ENCODE results near the gene CHN2. TPM values are rescaled to one million over a fixed set of nuclear protein-coding genes. Genes with fewer than 3 reads are reported as not detected.

CHN2 gene
- total RNA-seq, 1 experiment from 2014 or later: 2.1 TPM

DNA sequence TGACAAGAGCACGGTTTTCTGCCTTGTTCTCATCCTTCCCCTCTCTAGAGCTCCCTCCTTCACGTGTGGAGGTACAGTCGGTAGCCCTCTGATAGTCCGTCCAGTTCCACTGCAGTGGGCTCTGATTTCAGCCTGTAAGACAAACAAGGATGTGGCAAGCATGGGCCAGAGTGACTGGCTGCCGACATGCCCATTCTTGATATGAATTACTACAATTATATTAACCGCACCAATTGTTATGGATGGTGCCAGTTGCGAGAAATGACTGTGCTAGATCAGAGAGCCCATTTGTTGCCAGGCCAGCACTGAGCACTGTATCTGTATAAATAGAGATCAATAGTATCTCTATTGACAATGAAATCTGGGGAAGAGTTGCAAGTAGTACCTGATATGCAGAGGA, 146.6 kb downstream of the CHN2 start:
- intact Hi-C loops (cut with micrococcal nuclease): loop anchor here (10.0 kb wide), 1 partner anchor 146 kb away; the partner anchor contains the start of gene CHN2
- no peak overlapping the region for H3K9ac ChIP-seq (ENCODE audit: low read length)
- ChIA-PET POLR2A (no interaction called here), CTCF (no interaction called here), RAD21 (ENCODE audit: low non-redundant PET in 1 of 2, low total read pairs in 2 of 2, uncharacterized antibody in 2 of 2, unreplicated experiment in 2 of 2) (no interaction called here)
- no peak for TF ChIP-seq POLR2A (IDR thresholded peaks at IDR 0.05; ENCODE audit: borderline replicate concordance, extremely low read depth, insufficient read depth, insufficient read length)
- TF ChIP-seq POLR2AphosphoS5 (IDR thresholded peaks at IDR 0.05; ENCODE audit: low read depth, low read length): no peak
- no peak for TF ChIP-seq RAD21 (IDR thresholded peaks at IDR 0.05; ENCODE audit: low read depth)
- TF ChIP-seq ELF1 (IDR thresholded peaks at IDR 0.05; ENCODE audit: borderline replicate concordance, low read depth): no peak
- TF ChIP-seq ZFX (IDR thresholded peaks at IDR 0.05): no peak
- TF ChIP-seq, protein P1, sequence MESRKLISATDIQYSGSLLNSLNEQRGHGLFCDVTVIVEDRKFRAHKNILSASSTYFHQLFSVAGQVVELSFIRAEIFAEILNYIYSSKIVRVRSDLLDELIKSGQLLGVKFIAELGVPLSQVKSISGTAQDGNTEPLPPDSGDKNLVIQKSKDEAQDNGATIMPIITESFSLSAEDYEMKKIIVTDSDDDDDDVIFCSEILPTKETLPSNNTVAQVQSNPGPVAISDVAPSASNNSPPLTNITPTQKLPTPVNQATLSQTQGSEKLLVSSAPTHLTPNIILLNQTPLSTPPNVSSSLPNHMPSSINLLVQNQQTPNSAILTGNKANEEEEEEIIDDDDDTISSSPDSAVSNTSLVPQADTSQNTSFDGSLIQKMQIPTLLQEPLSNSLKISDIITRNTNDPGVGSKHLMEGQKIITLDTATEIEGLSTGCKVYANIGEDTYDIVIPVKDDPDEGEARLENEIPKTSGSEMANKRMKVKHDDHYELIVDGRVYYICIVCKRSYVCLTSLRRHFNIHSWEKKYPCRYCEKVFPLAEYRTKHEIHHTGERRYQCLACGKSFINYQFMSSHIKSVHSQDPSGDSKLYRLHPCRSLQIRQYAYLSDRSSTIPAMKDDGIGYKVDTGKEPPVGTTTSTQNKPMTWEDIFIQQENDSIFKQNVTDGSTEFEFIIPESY (IDR thresholded peaks at IDR 0.05; ENCODE audit: extremely low read depth, insufficient replicate concordance, low read length): no peak
- no peak for TF ChIP-seq SP1 (IDR thresholded peaks at IDR 0.05; ENCODE audit: low read depth)
- TF ChIP-seq, protein P2, sequence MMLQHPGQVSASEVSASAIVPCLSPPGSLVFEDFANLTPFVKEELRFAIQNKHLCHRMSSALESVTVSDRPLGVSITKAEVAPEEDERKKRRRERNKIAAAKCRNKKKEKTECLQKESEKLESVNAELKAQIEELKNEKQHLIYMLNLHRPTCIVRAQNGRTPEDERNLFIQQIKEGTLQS (IDR thresholded peaks at IDR 0.05): no peak
- TF ChIP-seq EGR1 (IDR thresholded peaks at IDR 0.05; ENCODE audit: low read depth): no peak
- TF ChIP-seq ZNF274 (IDR thresholded peaks at IDR 0.05; ENCODE audit: low read depth, low read length): no peak
- TF ChIP-seq FOSL1 (IDR thresholded peaks at IDR 0.05; ENCODE audit: low read depth): no peak
- TF ChIP-seq, protein P3, sequence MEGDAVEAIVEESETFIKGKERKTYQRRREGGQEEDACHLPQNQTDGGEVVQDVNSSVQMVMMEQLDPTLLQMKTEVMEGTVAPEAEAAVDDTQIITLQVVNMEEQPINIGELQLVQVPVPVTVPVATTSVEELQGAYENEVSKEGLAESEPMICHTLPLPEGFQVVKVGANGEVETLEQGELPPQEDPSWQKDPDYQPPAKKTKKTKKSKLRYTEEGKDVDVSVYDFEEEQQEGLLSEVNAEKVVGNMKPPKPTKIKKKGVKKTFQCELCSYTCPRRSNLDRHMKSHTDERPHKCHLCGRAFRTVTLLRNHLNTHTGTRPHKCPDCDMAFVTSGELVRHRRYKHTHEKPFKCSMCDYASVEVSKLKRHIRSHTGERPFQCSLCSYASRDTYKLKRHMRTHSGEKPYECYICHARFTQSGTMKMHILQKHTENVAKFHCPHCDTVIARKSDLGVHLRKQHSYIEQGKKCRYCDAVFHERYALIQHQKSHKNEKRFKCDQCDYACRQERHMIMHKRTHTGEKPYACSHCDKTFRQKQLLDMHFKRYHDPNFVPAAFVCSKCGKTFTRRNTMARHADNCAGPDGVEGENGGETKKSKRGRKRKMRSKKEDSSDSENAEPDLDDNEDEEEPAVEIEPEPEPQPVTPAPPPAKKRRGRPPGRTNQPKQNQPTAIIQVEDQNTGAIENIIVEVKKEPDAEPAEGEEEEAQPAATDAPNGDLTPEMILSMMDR (IDR thresholded peaks at IDR 0.05 in 2 of 3, conservative IDR thresholded peaks at IDR 0.05 in 1 of 3; ENCODE audit: borderline replicate concordance in 1 of 3, insufficient read depth in 1 of 3, low read depth in 2 of 3, low read length in 2 of 3): no peak
- TF ChIP-seq, protein P4, sequence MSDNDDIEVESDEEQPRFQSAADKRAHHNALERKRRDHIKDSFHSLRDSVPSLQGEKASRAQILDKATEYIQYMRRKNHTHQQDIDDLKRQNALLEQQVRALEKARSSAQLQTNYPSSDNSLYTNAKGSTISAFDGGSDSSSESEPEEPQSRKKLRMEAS (IDR thresholded peaks at IDR 0.05): no peak
- no peak for TF ChIP-seq CEBPB (IDR thresholded peaks at IDR 0.05; ENCODE audit: low read depth)
- peaks cover 0 to under 1% of the 10 kb centered on the region in 2 experiments; a peak in 1 of 4 replicates for H3K4me1 ChIP-seq (ENCODE audit: control insufficient read depth in 1 of 2, insufficient read depth in 2 of 2, low read length in 2 of 2)
- H2AFZ ChIP-seq (ENCODE audit: low read depth, low read length, poor library complexity, severe bottlenecking): no peak overlapping the region
- ATAC-seq (no peak), DNase-seq (ENCODE audit: low read depth, low spot score) (no peak)
- no peaks in the 10 kb centered on the region for H3K9me2 ChIP-seq (ENCODE audit: insufficient read depth)
- no peak overlapping the region for H3K4me2 ChIP-seq (ENCODE audit: low read length)
- no peaks in the 10 kb centered on the region for H4K20me1 ChIP-seq (ENCODE audit: insufficient read depth)
- no peaks in the 10 kb centered on the region for H3K9me3 ChIP-seq (ENCODE audit: control insufficient read depth in 1 of 2, insufficient read depth in 1 of 2, low read depth in 1 of 2, low read length in 2 of 2)
- no peaks in the 10 kb centered on the region for H3K79me2 ChIP-seq (ENCODE audit: insufficient read depth, low read length)
- H3K27ac ChIP-seq (ENCODE audit: low read depth, low read length): no peak overlapping the region
- BruUV-seq (replicated peaks): no TSS peak
- H3K27me3 ChIP-seq (ENCODE audit: insufficient read depth, low read length): no peaks in the 10 kb centered on the region
- no peaks in the 10 kb centered on the region for H3K36me3 ChIP-seq (ENCODE audit: control insufficient read depth in 1 of 2, insufficient read depth in 2 of 2, low read length in 2 of 2)
- H3K4me3 ChIP-seq (replicated peaks in 1 of 2; ENCODE audit: low read depth in 1 of 2, low read length in 2 of 2): no peak overlapping the region

Measured in HCT116 (cell line).